Smooth muscle cell (in vitro differentiated cells): ENCODE data around the gene MICAL2. TPM values are rescaled to one million over a fixed set of nuclear protein-coding genes. Genes with fewer than 3 reads are reported as not detected.
A peak's percentile ranks its signal among the peaks of the same experiment; 100 is the strongest.

Source experiments
- DNase-seq: peaks from one replicate; lab custom pipeline; 2025; ENCODE audit not compliant: unreplicated experiment; lab: John Stamatoyannopoulos, UW
- H2AFZ ChIP-seq: fragments of 200-600 bp; sonication (generic); 2 replicates; pipeline ENCODE4 v1.6.0; 2016; ENCODE audit warnings: antibody characterized with exemption, low read depth, mild to moderate bottlenecking
- H3F3A ChIP-seq: fragments of 200-600 bp; sonication (generic); 2 replicates; pipeline ENCODE4 v1.6.0; 2017; ENCODE audit warnings: antibody characterized with exemption, low read depth
- H3K27ac ChIP-seq: fragments of 200-600 bp; sonication (generic); 2 replicates; pipeline ENCODE4 v1.5.1; 2016; ENCODE audit warnings: low read depth, mild to moderate bottlenecking
- H3K27me3 ChIP-seq: fragments of 200-600 bp; sonication (generic); 2 replicates; pipeline ENCODE4 v1.6.1; 2016; ENCODE audit warnings: low read depth, mild to moderate bottlenecking
- H3K36me3 ChIP-seq: fragments of 200-600 bp; sonication (generic); 2 replicates; pipeline ENCODE4 v1.5.1; 2016; ENCODE audit warnings: low read depth
- H3K4me1 ChIP-seq: fragments of 200-600 bp; sonication (generic); 2 replicates; pipeline ENCODE4 v1.5.1; 2016; ENCODE audit warnings: low read depth
- H3K4me2 ChIP-seq: fragments of 200-600 bp; sonication (generic); 2 replicates; pipeline ENCODE4 v1.6.0; 2016; ENCODE audit warnings: mild to moderate bottlenecking
- H3K4me3 ChIP-seq: fragments of 200-600 bp; sonication (generic); 2 replicates; pipeline ENCODE4 v1.5.1; 2016; ENCODE audit warnings: mild to moderate bottlenecking
- H3K79me2 ChIP-seq: fragments of 200-600 bp; sonication (generic); 2 replicates; pipeline ENCODE4 v1.6.0; 2016; ENCODE audit warnings: low read depth, mild to moderate bottlenecking
- H3K9ac ChIP-seq: fragments of 200-600 bp; sonication (generic); 2 replicates; pipeline ENCODE4 v1.6.0; 2016; ENCODE audit warnings: low read depth
- H3K9me3 ChIP-seq: fragments of 200-600 bp; sonication (generic); replicated peaks from 2 replicates; pipeline ENCODE4 v1.5.1; 2016; ENCODE audit warnings: low read depth
- H4K20me1 ChIP-seq: fragments of 200-600 bp; sonication (generic); 2 replicates; pipeline ENCODE4 v1.6.0; 2016; ENCODE audit warnings: low read depth
- WGBS: methylation state at CpG from one replicate; pipeline ENCODE4 v1.1.7; 2016; ENCODE audit warnings: low lambda C conversion rate; 5-methylcytosine and 5-hydroxymethylcytosine counted together
- polyA plus RNA-seq: library from polyadenylated mRNA; unstranded; fragments of >200 nt; fragmentation: Nextera tagmentation; extraction: Ambion mirVana; gene quantifications from 2 replicates; pipeline ENCODE4 v1.2.1, GENCODE V29; 2016
- total RNA-seq: library from RNA; depleted of rRNA; stranded (reverse); fragments of >200 nt; gene quantifications from 2 replicates; pipeline ENCODE4 v1.2.3, GENCODE V29; 2014
- TF ChIP-seq, protein P1 (sequence below): fragments of 200-600 bp; sonication (generic); IDR thresholded peaks from 2 replicates; pipeline ENCODE4 v1.5.1; 2017; ENCODE audit warnings: borderline replicate concordance, mild to moderate bottlenecking, antibody characterized with exemption; ENCODE audit not compliant: insufficient read depth, poor library complexity, severe bottlenecking

Gene MICAL2
- total and polyA plus RNA-seq, 2 experiments from 2014 or later = 161 to 287 TPM

GRCh38 chr11:12132790-12133145, 22.4 kb downstream of the MICAL2 start:
- Histone ChIP-seq H3K4me3 (no peak overlapping the region), H3K9me3 (no peaks in the 10 kb centered on the region), H3K27me3 (no peaks in the 10 kb centered on the region), H3K36me3 (no peaks in the 10 kb centered on the region), H3K4me1 (peaks cover 9% of the 10 kb centered on the region), H3K9ac (no peak overlapping the region), H3K4me2 (no peak overlapping the region), H4K20me1 (peaks cover 49% of the 10 kb centered on the region), H3K79me2 (peaks cover 93% of the 10 kb centered on the region), H2AFZ (no peak overlapping the region), H3F3A (peaks cover 20% of the 10 kb centered on the region), H3K27ac (no peak overlapping the region)
- TF ChIP-seq, protein P1, sequence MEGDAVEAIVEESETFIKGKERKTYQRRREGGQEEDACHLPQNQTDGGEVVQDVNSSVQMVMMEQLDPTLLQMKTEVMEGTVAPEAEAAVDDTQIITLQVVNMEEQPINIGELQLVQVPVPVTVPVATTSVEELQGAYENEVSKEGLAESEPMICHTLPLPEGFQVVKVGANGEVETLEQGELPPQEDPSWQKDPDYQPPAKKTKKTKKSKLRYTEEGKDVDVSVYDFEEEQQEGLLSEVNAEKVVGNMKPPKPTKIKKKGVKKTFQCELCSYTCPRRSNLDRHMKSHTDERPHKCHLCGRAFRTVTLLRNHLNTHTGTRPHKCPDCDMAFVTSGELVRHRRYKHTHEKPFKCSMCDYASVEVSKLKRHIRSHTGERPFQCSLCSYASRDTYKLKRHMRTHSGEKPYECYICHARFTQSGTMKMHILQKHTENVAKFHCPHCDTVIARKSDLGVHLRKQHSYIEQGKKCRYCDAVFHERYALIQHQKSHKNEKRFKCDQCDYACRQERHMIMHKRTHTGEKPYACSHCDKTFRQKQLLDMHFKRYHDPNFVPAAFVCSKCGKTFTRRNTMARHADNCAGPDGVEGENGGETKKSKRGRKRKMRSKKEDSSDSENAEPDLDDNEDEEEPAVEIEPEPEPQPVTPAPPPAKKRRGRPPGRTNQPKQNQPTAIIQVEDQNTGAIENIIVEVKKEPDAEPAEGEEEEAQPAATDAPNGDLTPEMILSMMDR = no peak
- 95% methylated on average over 2 of the region's 2 CpGs for WGBS
- no peak for DNase-seq

DNA sequence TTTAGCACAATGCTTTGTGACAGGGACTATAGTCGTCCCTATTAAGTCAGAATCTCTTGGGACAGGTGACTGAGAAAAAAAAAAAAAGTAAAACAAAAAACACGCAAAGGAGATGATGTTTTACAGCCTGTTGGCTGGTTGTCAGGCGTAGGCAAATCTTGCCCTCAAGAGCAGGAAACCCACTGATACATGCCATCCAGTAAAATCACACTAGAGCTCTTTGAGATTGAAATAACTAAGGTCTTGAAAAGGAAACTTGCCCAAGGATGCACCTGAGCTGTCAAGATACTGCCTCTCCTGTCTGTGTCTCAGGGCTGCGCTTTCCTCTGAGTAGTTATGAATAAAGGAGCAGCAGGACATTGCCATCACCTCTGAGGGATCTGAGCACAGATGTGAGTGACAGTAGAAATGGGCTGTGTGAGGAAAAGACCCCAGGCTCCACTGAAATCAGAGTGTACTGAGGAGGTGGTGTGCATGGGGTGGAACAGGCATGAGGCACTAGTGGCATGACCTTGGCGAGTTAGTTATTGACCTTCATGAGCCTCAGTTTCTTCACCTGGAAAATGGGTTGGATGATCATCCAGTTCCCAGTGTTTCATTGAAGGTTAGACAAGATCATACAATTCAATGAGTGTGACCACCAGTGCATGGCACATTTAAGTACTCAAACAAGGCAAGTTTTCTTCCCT, 23.3 kb downstream of the MICAL2 start:
- Histone ChIP-seq H3K79me2 (peaks cover 87% of the 10 kb centered on the region), H3K27ac (peak overlapping the region; percentile 12), H3F3A (peaks cover 17% of the 10 kb centered on the region), H3K9me3 (no peaks in the 10 kb centered on the region), H3K4me3 (no peak overlapping the region), H4K20me1 (peaks cover 40% of the 10 kb centered on the region), H2AFZ (no peak overlapping the region), H3K4me2 (no peak overlapping the region), H3K4me1 (peaks cover 10% of the 10 kb centered on the region), H3K36me3 (no peaks in the 10 kb centered on the region), H3K9ac (no peak overlapping the region), H3K27me3 (no peaks in the 10 kb centered on the region)
- TF ChIP-seq, protein P1 = no peak
- WGBS = 96% methylated on average over 5 of the region's 5 CpGs
- DNase-seq = no peak

GRCh38 chr11:12134236-12134585, 23.8 kb downstream of the MICAL2 start:
- DNase-seq = no peak
- WGBS = 89% methylated on average over 4 of the region's 4 CpGs
- Histone ChIP-seq H3K4me2 (no peak overlapping the region), H2AFZ (no peak overlapping the region), H3K27me3 (no peaks in the 10 kb centered on the region), H3K9me3 (no peaks in the 10 kb centered on the region), H3K4me1 (peaks cover 15% of the 10 kb centered on the region), H3K79me2 (peaks cover 84% of the 10 kb centered on the region), H4K20me1 (peaks cover 40% of the 10 kb centered on the region), H3K36me3 (no peaks in the 10 kb centered on the region), H3K4me3 (no peak overlapping the region), H3K27ac (peak overlapping the region; percentile 12), H3F3A (peaks cover 22% of the 10 kb centered on the region), H3K9ac (no peak overlapping the region)
- TF ChIP-seq, protein P1 = no peak

- H3K9ac ChIP-seq = no peak overlapping the region
- H3K4me2 ChIP-seq = no peak overlapping the region
- H3K79me2 ChIP-seq = peaks cover 83% of the 10 kb centered on the region
- WGBS = 93% methylated on average over 1 of the region's 1 CpG
- no peak for DNase-seq
- H2AFZ ChIP-seq = no peak overlapping the region
- H3K27me3 ChIP-seq = no peaks in the 10 kb centered on the region
- peak overlapping the region; percentile 97 for H3K27ac ChIP-seq
- H3K9me3 ChIP-seq = no peaks in the 10 kb centered on the region
- peaks cover 22% of the 10 kb centered on the region for H3F3A ChIP-seq
- no peak overlapping the region for H3K4me3 ChIP-seq
- no peaks in the 10 kb centered on the region for H3K36me3 ChIP-seq
- H4K20me1 ChIP-seq = peaks cover 34% of the 10 kb centered on the region
- peaks cover 21% of the 10 kb centered on the region for H3K4me1 ChIP-seq
- TF ChIP-seq, protein P1 = no peak
Observed at GRCh38 chr11:12135185-12135584, 24.8 kb downstream of the MICAL2 start.
